NCI-H1694 (cell line): ENCODE data around the gene ANKRD27.
"Not testable (repeated sequence)": the region's sequence is repeated elsewhere in the genome, so short reads cannot be mapped to it uniquely, and the experiment has no call there.

Source experiments
- DNase-seq: peaks from one replicate; lab custom pipeline; 2025; lab: John Stamatoyannopoulos, UW

Gene ANKRD27

GRCh38 chr19:32674931-32675719 is at the start of gene ANKRD27:
Gene ANKRD27, minus strand, starts transcription at chr19:32675180. Its CDS starts 16,165 bp downstream, at chr19:32659015.
- peak; percentile 99 for DNase-seq

- no peak for DNase-seq
Measured at GRCh38 chr19:32720936-32721250, 45.9 kb upstream of the ANKRD27 start.

- no peak for DNase-seq
Measured at GRCh38 chr19:32720216-32720935, 45.4 kb upstream of the ANKRD27 start.

GRCh38 chr19:32719611-32720059 is 44.7 kb upstream of the ANKRD27 start, which contains the start of gene TDRD12:
Gene TDRD12, plus strand, starts transcription at chr19:32719767. Its CDS starts 306 bp downstream, at chr19:32720073.
- no peak for DNase-seq

DNA sequence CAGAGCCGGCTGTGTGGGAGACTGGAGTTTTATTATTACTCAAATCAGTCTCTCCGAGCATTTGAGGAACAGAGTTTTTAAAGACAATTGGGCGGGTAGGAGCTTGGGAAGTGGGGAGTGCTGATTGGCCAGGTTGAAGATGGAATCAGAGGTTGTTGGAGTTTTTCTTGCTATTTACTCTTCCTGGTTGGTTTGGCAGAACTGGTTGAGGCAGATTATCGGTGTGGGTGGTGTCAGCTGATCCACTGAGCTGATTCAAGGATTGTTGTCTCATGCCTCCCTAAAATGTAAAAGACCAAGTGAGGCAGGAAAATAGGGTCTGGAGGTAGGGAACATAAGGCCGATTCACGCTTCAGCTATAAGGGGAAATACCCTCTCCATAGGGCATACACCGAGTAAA is 43.3 kb upstream of the ANKRD27 start:
- no peak for DNase-seq

GRCh38 chr19:32717496-32717895 is 42.5 kb upstream of the ANKRD27 start:
- no peak for DNase-seq

- not testable (repeated sequence) for DNase-seq
Measured at GRCh38 chr19:32716203-32716602, 41.2 kb upstream of the ANKRD27 start.

DNA sequence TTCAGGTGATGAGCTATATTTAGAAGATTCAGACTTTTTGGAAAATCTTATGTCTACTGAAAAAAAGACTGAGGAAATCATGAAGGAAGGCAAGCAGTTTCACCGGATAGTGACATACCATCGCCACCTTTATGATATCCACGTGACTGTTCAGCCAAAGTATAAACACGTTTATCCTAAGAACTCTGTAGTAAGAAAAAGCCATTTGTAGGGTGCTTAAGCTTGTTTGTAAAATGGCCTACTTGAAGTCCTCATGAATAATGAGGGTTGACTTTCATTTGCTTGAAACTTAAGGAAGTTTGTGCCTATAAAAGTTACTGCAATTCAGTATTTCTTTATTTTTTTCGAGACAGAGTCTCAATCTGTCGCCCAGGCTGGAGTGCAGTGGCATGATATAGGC is 36.8 kb upstream of the ANKRD27 start:
- DNase-seq, result no peak

GRCh38 chr19:32709032-32709431 is 34.1 kb upstream of the ANKRD27 start:
- no peak for DNase-seq

DNA sequence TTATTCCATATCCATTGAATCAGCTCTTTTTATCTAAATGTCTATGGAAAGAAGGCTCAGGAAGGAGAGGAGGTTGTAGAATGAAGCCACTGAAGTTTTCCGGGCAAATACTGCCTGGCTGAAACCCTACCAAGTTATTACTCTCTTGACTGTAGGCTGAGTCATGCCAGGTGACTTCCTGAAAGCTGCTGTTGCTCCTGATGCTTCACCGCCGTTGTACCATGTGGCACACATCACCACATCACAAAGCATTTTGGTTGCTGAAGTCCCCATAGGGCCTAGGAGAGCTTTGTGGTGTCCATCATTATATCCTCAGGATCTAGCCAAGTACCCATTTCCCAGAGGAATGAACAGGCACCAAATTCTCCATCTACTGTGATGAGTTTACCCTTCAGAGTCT is 33.5 kb upstream of the ANKRD27 start:
- no peak for DNase-seq

- not testable (repeated sequence) for DNase-seq
Measured at GRCh38 chr19:32704006-32704405, 29.0 kb upstream of the ANKRD27 start.

DNA sequence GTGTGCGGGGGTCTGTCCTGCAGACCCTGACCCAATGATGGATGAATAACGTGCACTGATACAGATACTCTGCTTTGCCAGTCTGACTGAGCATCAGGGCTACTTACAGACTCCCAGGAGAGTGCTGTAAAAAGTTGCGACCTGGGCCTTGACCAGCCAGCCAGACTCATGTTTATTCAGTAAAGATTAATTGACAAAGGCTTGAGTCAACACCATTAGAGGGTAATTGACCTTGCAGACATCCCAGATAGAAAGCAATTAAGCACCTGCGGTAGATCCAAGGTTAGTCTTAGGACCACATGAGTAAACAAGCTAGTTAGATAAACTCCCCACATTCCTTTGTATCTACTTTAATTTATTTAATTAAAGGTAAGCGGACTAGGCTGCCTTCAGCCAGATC is 27.0 kb upstream of the ANKRD27 start:
- DNase-seq, result no peak

DNA sequence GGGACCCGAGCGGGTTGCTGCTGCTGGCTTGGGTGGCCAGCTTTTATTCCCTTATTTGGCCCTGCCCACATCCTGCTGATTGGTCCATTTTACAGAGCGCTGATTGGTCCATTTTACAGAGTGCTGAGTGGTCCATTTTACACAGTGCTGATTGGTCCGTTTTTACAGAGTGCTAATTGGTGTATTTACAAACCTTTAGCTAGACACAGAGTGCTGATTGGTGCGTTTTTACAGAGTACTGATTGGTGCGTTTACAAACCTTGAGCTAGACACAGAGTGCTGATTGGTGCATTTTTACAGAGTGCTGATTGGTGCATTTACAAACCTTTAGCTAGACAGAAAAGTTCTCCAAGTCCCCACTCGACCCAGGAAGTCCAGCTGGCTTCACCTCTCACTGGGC is 25.1 kb upstream of the ANKRD27 start:
- DNase-seq, result not testable (repeated sequence)

- DNase-seq, result not testable (repeated sequence)
Measured at GRCh38 chr19:32696771-32697170, 21.8 kb upstream of the ANKRD27 start.

DNA sequence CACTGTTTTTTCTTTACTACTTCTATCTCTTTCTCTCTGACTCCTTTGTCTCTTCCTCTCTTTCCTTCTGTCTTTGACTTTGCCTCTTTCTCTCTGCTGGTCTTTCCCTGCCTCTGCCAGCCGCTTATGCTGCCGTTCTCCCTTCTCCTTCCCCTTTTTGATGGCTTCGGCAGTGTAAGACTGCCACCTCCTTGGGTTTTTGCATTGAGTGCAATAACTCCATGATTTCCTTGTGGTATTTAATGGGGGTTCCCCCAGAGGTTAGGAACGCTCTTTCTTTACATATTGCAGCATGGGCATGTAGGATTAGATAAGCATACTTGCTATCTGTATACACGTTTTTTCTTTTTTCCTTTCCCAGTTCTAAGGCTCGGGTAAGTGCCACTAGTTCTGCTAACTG is 20.5 kb upstream of the ANKRD27 start:
- DNase-seq, result not testable (repeated sequence)

DNA sequence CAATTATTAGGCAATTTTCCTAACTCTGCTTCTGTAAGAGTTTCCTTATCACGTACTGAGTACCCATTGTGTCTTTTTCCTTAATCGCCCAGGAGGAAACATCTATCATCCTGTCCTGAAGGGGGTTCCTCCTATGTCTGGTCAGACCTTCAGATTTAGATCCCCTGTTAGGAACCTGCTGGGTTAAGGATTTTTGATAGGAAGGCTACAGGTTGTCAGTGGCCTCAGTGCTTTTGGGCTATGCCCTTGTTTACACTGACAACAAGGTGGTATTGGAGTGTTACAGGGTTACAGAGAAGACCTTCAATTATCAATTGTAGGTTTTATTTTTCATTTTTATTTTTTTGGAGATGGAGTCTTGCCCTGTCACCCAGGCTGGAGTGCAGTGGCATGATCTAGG is 19.9 kb upstream of the ANKRD27 start:
- DNase-seq, result not testable (repeated sequence)

- DNase-seq, result not testable (repeated sequence)
Measured at GRCh38 chr19:32694316-32694715, 19.3 kb upstream of the ANKRD27 start.

DNA sequence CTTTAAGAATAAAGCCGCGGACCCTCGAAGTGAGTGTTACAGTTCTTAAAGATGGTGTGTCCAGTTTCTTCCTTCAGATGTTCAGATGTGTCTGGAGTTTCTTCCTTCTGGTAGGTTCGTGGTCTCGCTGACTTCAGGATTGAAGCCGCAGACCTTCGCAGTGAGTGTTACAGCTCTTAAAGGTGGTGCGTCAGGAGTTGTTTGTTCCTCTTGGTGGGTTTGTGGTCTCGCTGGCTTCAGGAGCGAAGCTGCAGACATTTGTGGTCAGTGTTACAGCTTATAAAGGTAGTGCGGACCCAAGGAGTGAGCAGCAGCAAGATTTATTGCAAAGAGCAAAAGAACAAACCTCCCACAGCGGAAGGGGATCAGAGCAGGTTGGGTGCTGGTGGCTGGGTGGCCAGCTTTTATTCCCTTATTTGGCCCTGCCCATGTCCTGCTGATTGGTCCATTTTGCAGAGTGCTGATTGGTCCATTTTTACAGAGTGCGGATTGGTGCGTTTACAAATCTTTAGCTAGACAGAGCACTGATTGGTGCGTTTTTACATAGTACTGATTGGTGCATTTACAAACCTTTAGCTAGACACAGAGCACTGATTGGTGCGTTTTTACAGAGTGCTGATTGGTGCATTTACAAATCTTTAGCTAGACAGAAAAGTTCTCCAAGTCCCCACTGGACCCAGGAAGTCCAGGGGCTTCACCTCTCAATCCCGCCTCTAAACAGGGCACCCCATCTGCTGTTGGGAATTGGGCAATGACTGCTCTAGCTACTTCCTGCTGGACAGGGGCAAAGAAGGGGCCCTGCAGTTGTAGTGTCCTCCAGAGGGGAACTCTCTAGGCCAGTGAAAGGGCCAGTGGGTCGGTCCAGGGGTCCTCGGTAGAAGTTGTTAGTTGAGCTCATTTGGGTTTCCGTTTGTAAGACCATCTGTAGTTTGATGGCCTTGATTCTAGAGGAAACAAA is 18.4 kb upstream of the ANKRD27 start:
- DNase-seq, result not testable (repeated sequence)

DNA sequence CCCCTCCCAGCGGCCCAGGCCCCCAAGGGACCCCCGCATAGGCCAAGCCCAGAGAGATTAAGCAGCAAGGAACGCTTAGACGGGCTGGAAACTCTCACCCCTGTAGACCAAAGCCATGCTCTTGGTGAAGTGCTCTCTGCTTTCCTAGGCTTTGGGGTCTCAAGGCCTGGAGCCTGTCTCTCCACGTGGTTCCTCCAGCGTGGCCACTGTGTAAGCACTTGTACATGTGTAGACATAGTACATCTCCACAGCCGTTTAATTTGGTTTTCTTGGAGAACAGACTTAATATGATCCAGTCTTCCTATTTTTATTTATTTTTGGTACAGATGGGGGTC is 17.7 kb upstream of the ANKRD27 start:
- no peak for DNase-seq

- no peak for DNase-seq
Measured at GRCh38 chr19:32691952-32692726, 17.2 kb upstream of the ANKRD27 start.

- peak; percentile 78 for DNase-seq
Measured at GRCh38 chr19:32691291-32691951, 16.4 kb upstream of the ANKRD27 start, which contains the start of gene NUDT19. Gene NUDT19, plus strand, starts transcription at chr19:32691821. Its CDS starts 140 bp downstream, at chr19:32691961.
